Left forelimb (tissue), 1 donor: ENCODE measurements around the gene EEF1AKMT4.

Experiments
- DNase-seq: peaks from one replicate; pipeline ENCODE4 v3.0.0-alpha.2; 2018; ENCODE audit warnings: low spot score

Gene EEF1AKMT4

GRCh38 chr3:184236033-184236410, 13.4 kb upstream of the EEF1AKMT4 start:
- no peak for DNase-seq

GRCh38 chr3:184236636-184237035, 12.8 kb upstream of the EEF1AKMT4 start:
- DNase-seq = no peak

GRCh38 chr3:184237211-184237610, 12.3 kb upstream of the EEF1AKMT4 start:
- no peak for DNase-seq

GRCh38 chr3:184237807-184238206, 11.7 kb upstream of the EEF1AKMT4 start:
- DNase-seq = no peak

GRCh38 chr3:184238246-184238818, 11.1 kb upstream of the EEF1AKMT4 start:
- DNase-seq = no peak

GRCh38 chr3:184239221-184239620, 10.3 kb upstream of the EEF1AKMT4 start:
- DNase-seq = no peak

GRCh38 chr3:184239708-184240107, 9.8 kb upstream of the EEF1AKMT4 start:
- DNase-seq = no peak

- DNase-seq = no peak
Observed at GRCh38 chr3:184240384-184241140, 8.9 kb upstream of the EEF1AKMT4 start.

GRCh38 chr3:184241141-184241446, 8.4 kb upstream of the EEF1AKMT4 start:
- DNase-seq = no peak

GRCh38 chr3:184241447-184242296, 7.8 kb upstream of the EEF1AKMT4 start:
- no peak for DNase-seq

- DNase-seq = no peak
Observed at GRCh38 chr3:184242297-184242685, 7.2 kb upstream of the EEF1AKMT4 start.

- DNase-seq = peak; percentile 92
Observed at GRCh38 chr3:184248454-184249411, 739 bp upstream of the EEF1AKMT4 start, which contains the start of gene ALG3. Gene ALG3 (minus strand): TSS chr3:184248962. CDS start chr3:184248940, 22 bp downstream.

- no peak for DNase-seq
Observed at GRCh38 chr3:184250167-184250828, 826 bp downstream of the EEF1AKMT4 start.

GRCh38 chr3:184255291-184256039, 6.0 kb downstream of the EEF1AKMT4 start:
- DNase-seq = no peak

- DNase-seq = no peak
Observed at GRCh38 chr3:184257083-184257915, 7.8 kb downstream of the EEF1AKMT4 start.

GRCh38 chr3:184258926-184259325, 9.5 kb downstream of the EEF1AKMT4 start:
- DNase-seq = no peak

GRCh38 chr3:184259396-184259877, 10.0 kb downstream of the EEF1AKMT4 start:
- no peak for DNase-seq

- no peak for DNase-seq
Observed at GRCh38 chr3:184259878-184260723, 10.6 kb downstream of the EEF1AKMT4 start.
